H9 (cell line): ENCODE measurements around the gene SCN1A. TPM values are rescaled to one million over a fixed set of nuclear protein-coding genes. Genes with fewer than 3 reads are reported as not detected.

ENCODE experiments used
- DNase-seq: peaks from one replicate; pipeline ENCODE4 v3.0.0-alpha.2; 2017
- H2AFZ ChIP-seq: one replicate; pipeline ENCODE4 v1.6.1; 2013; ENCODE audit warnings: mild to moderate bottlenecking, low read length, control low read depth, moderate library complexity
- H2AK5ac ChIP-seq: 2 replicates; pipeline ENCODE4 v1.6.1; 2013; ENCODE audit warnings: low read length, control low read depth, mixed read lengths; ENCODE audit not compliant: insufficient read length
- H2BK120ac ChIP-seq: one replicate; pipeline ENCODE4 v1.6.1; 2013; ENCODE audit warnings: low read depth, mild to moderate bottlenecking, low read length, control low read depth, inconsistent platforms; ENCODE audit not compliant: poor library complexity, severe bottlenecking
- H2BK12ac ChIP-seq: 2 replicates; pipeline ENCODE4 v1.6.1; 2013; ENCODE audit warnings: low read length, control low read depth, mixed read lengths, low read depth; ENCODE audit not compliant: insufficient read length
- H2BK15ac ChIP-seq: 2 replicates; pipeline ENCODE4 v1.6.1; 2013; ENCODE audit warnings: low read depth, low read length, control low read depth
- H2BK20ac ChIP-seq: one replicate; pipeline ENCODE4 v1.6.1; 2013; ENCODE audit warnings: low read depth, mild to moderate bottlenecking, low read length, control low read depth, inconsistent platforms; ENCODE audit not compliant: poor library complexity, severe bottlenecking
- H2BK5ac ChIP-seq: 2 replicates; pipeline ENCODE4 v1.6.1; 2013; ENCODE audit warnings: low read length, control low read depth, mixed read lengths; ENCODE audit not compliant: insufficient read length
- H3K14ac ChIP-seq: 2 replicates; pipeline ENCODE4 v1.6.1; 2013; ENCODE audit warnings: low read length, control low read depth; ENCODE audit not compliant: insufficient read depth
- H3K18ac ChIP-seq: 2 replicates; pipeline ENCODE4 v1.6.1; 2013; ENCODE audit warnings: low read depth, mild to moderate bottlenecking, mixed read lengths, low read length, control low read depth; ENCODE audit not compliant: insufficient read length
- H3K23ac ChIP-seq: 2 replicates; pipeline ENCODE4 v1.6.1; 2013; ENCODE audit warnings: low read length, control low read depth, mixed read lengths, low read depth; ENCODE audit not compliant: insufficient read length
- H3K23me2 ChIP-seq: 2 replicates; pipeline ENCODE4 v1.6.1; 2013; ENCODE audit warnings: low read depth, mild to moderate bottlenecking, mixed read lengths, low read length, control low read depth; ENCODE audit not compliant: insufficient read length, poor library complexity, severe bottlenecking
- H3K27ac ChIP-seq: 2 replicates; pipeline ENCODE4 v1.5.1; 2013; ENCODE audit warnings: low read length, control low read depth, mixed read lengths, low read depth; ENCODE audit not compliant: insufficient read length
- H3K27me3 ChIP-seq: 2 replicates; pipeline ENCODE4 v1.6.1; 2013; ENCODE audit warnings: low read length, control low read depth, inconsistent platforms; ENCODE audit not compliant: insufficient read depth
- H3K4ac ChIP-seq: 2 replicates; pipeline ENCODE4 v1.6.1; 2013; ENCODE audit warnings: low read depth, mild to moderate bottlenecking, control low read depth, inconsistent platforms, low read length, moderate library complexity
- H3K4me1 ChIP-seq: 2 replicates; pipeline ENCODE4 v1.6.1; 2013; ENCODE audit warnings: low read length, control low read depth, inconsistent platforms; ENCODE audit not compliant: insufficient read depth
- H3K4me2 ChIP-seq: 2 replicates; pipeline ENCODE4 v1.6.1; 2013; ENCODE audit warnings: low read length, control low read depth, mixed read lengths; ENCODE audit not compliant: insufficient read length, insufficient read depth
- H3K56ac ChIP-seq: 2 replicates; pipeline ENCODE4 v1.6.1; 2013; ENCODE audit warnings: low read depth, mild to moderate bottlenecking, mixed read lengths, low read length, control low read depth; ENCODE audit not compliant: insufficient read length
- H3K79me1 ChIP-seq: 2 replicates; pipeline ENCODE4 v1.6.1; 2013; ENCODE audit warnings: low read depth, mild to moderate bottlenecking, moderate library complexity, low read length, control low read depth, inconsistent platforms; ENCODE audit not compliant: insufficient read depth, poor library complexity, severe bottlenecking
- H3K79me2 ChIP-seq: 2 replicates; pipeline ENCODE4 v1.6.1; 2013; ENCODE audit warnings: low read length, control low read depth, inconsistent platforms; ENCODE audit not compliant: insufficient read depth
- H3K9ac ChIP-seq: 2 replicates; pipeline ENCODE4 v1.6.1; 2013; ENCODE audit warnings: low read length, control low read depth, mixed read lengths; ENCODE audit not compliant: insufficient read length; ENCODE audit errors: extremely low read depth
- H3K9me3 ChIP-seq: one replicate; pipeline ENCODE4 v1.6.1; 2013; ENCODE audit warnings: low read depth, low read length, inconsistent platforms; ENCODE audit not compliant: control insufficient read depth
- H3T11ph ChIP-seq: one replicate; pipeline ENCODE4 v1.6.1; 2013; ENCODE audit warnings: mild to moderate bottlenecking, low read length, control low read depth, inconsistent platforms
- H4K20me1 ChIP-seq: one replicate; pipeline ENCODE4 v1.6.1; 2013; ENCODE audit not compliant: control insufficient read depth, insufficient read length, insufficient read depth
- H4K5ac ChIP-seq: 2 replicates; pipeline ENCODE4 v1.6.1; 2013; ENCODE audit warnings: low read depth, mild to moderate bottlenecking, mixed read lengths, low read length, control low read depth; ENCODE audit not compliant: insufficient read length
- H4K8ac ChIP-seq: replicated peaks from 2 replicates; pipeline ENCODE4 v1.6.1; 2013; ENCODE audit warnings: low read length, control low read depth, mixed read lengths, low read depth; ENCODE audit not compliant: insufficient read length
- H4K91ac ChIP-seq: 2 replicates; pipeline ENCODE4 v1.6.1; 2013; ENCODE audit warnings: low read depth, mild to moderate bottlenecking, moderate library complexity, mixed read lengths, low read length, control low read depth; ENCODE audit not compliant: insufficient read length
- H3K27ac Mint-ChIP-seq, 3 experiments: 2 replicates in 2 of 3; 3 replicates in 1 of 3; pipeline ENCODE4 v1.8.0; 2020 to 2021; ENCODE audit warnings: mixed read lengths in 3 of 3, mild to moderate bottlenecking in 1 of 3, moderate library complexity in 1 of 3
- H3K27me3 Mint-ChIP-seq: 2 replicates; pipeline ENCODE4 v1.8.0; 2021; ENCODE audit warnings: low read depth, mild to moderate bottlenecking, moderate library complexity, mixed read lengths
- H3K36me3 Mint-ChIP-seq, 3 experiments: 2 replicates in 2 of 3; 3 replicates in 1 of 3; pipeline ENCODE4 v1.8.0; 2020 to 2021; ENCODE audit warnings: low read depth in 3 of 3, mixed read lengths in 3 of 3; ENCODE audit not compliant: insufficient read depth in 1 of 3
- H3K4me1 Mint-ChIP-seq, 2 experiments: 2 replicates each; pipeline ENCODE4 v1.8.0; 2020; ENCODE audit warnings: mixed read lengths in 2 of 2
- H3K4me3 Mint-ChIP-seq, 2 experiments: 2 replicates in 1 of 2; 3 replicates in 1 of 2; pipeline ENCODE4 v1.8.0; 2020 to 2021; ENCODE audit warnings: mild to moderate bottlenecking in 2 of 2, mixed read lengths in 2 of 2, moderate library complexity in 1 of 2
- H3K9me3 Mint-ChIP-seq, 2 experiments: 2 replicates in 1 of 2; 3 replicates in 1 of 2; pipeline ENCODE4 v1.8.0; 2020; ENCODE audit warnings: mild to moderate bottlenecking in 2 of 2, mixed read lengths in 2 of 2, moderate library complexity in 1 of 2
- WGBS: extraction: QIAGEN DNeasy Blood & Tissue Kit; methylation state at CpG from one replicate; pipeline ENCODE4 v1.1.7; 2013; ENCODE audit warnings: missing lambda C conversion rate, low lambda C conversion rate, mixed read lengths; ENCODE audit not compliant: insufficient read length; ENCODE audit errors: extremely low coverage; 5-methylcytosine and 5-hydroxymethylcytosine counted together
- total RNA-seq: library from RNA; stranded (reverse); gene quantifications from 2 replicates; pipeline ENCODE4 v1.2.1, GENCODE V29; 2021
- TF ChIP-seq, protein P1 (sequence below): fragments of 200-600 bp; sonication (generic); conservative IDR thresholded peaks from 3 replicates; pipeline ENCODE4 v1.8.0; 2021; ENCODE audit warnings: antibody characterized with exemption, mild to moderate bottlenecking

SCN1A gene
- total RNA-seq, 1 experiment from 2014 or later, result 0.13 TPM

DNA sequence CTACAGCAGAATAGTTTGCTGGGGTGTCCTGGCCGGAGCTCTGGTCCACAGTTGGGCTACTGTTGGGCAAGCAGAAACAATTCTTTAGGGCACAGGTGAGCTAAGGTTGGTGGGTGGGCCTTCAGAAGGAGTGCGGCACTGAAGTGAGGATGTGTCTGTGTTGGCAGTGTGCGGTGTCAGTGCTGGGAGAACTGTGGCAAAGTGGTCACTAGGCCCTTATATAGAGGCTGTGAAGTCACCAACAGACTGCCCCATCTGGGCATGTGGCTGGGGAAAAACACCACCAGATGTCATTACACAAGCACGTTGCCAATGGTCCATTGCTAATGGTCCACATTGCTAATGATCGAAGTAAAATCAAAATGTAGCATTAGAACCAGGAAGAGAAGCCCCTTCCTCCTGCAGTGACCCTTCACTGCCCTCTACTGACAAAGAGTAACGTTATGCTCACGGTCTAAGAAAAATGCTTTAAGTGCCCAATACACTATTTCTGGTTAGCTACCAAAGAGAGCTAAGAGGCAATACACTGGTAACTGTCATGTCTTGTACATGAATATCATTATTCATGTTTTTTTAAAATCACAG lies 21.3 kb downstream of the SCN1A start:
- H3K23me2 ChIP-seq, result no peaks in the 10 kb centered on the region
- TF ChIP-seq, protein P1, sequence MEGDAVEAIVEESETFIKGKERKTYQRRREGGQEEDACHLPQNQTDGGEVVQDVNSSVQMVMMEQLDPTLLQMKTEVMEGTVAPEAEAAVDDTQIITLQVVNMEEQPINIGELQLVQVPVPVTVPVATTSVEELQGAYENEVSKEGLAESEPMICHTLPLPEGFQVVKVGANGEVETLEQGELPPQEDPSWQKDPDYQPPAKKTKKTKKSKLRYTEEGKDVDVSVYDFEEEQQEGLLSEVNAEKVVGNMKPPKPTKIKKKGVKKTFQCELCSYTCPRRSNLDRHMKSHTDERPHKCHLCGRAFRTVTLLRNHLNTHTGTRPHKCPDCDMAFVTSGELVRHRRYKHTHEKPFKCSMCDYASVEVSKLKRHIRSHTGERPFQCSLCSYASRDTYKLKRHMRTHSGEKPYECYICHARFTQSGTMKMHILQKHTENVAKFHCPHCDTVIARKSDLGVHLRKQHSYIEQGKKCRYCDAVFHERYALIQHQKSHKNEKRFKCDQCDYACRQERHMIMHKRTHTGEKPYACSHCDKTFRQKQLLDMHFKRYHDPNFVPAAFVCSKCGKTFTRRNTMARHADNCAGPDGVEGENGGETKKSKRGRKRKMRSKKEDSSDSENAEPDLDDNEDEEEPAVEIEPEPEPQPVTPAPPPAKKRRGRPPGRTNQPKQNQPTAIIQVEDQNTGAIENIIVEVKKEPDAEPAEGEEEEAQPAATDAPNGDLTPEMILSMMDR, result peak; percentile 79
- H3K4me1 ChIP-seq, result no peaks in the 10 kb centered on the region
- Mint-ChIP-seq H3K27ac (peak overlapping the region in 1 of 3 experiments; percentile 68; a peak in 1 of 7 replicates), H3K4me1 (0 out of 4 replicates have a peak, but pooled peaks cover 0 to 3% of the 10 kb centered on the region in 2 experiments), H3K27me3 (no peaks in the 10 kb centered on the region), H3K36me3 (peaks cover 0 to 4% (median 1%) of the 10 kb centered on the region in 3 experiments; a peak in 4 of 7 replicates), H3K4me3 (no peak overlapping the region), H3K9me3 (peaks cover 4 to 8% of the 10 kb centered on the region in 2 experiments; a peak in 3 of 5 replicates)
- no peak overlapping the region for H2BK20ac ChIP-seq
- H3K9ac ChIP-seq, result no peak overlapping the region
- H3K79me1 ChIP-seq, result no peaks in the 10 kb centered on the region
- H2BK15ac ChIP-seq, result no peak overlapping the region
- no peaks in the 10 kb centered on the region for H3K79me2 ChIP-seq
- no peak overlapping the region for H4K91ac ChIP-seq
- no peak overlapping the region for H3T11ph ChIP-seq
- no peaks in the 10 kb centered on the region for H3K9me3 ChIP-seq
- no peak overlapping the region for H4K5ac ChIP-seq
- no peak overlapping the region for H2BK12ac ChIP-seq
- no peaks in the 10 kb centered on the region for H3K27me3 ChIP-seq
- H2BK120ac ChIP-seq, result no peak overlapping the region
- H2AK5ac ChIP-seq, result no peak overlapping the region
- no peak overlapping the region for H3K4ac ChIP-seq
- peak; percentile 36 for DNase-seq
- no CpG with 5 or more reads among the region's 7 CpGs for WGBS
- no peak overlapping the region for H3K27ac ChIP-seq
- H2BK5ac ChIP-seq, result no peak overlapping the region
- no peaks in the 10 kb centered on the region for H4K20me1 ChIP-seq
- H3K4me2 ChIP-seq, result no peak overlapping the region
- H3K18ac ChIP-seq, result no peak overlapping the region
- H3K14ac ChIP-seq, result no peak overlapping the region
- no peak overlapping the region for H4K8ac ChIP-seq
- no peak overlapping the region for H3K56ac ChIP-seq
- H3K23ac ChIP-seq, result no peak overlapping the region
- H2AFZ ChIP-seq, result no peak overlapping the region
